WTC11 (cell line): ENCODE measurements around the gene SYT15.
"Not testable (repeated sequence)": the region's sequence is repeated elsewhere in the genome, so short reads cannot be mapped to it uniquely, and the experiment has no call there.

Experiments
- ATF3 ChIP-seq: sonication (generic); formaldehyde crosslinking; conservative IDR thresholded peaks from 2 replicates; pipeline ENCODE4 v1.8.1; 2022; ENCODE audit warnings: mild to moderate bottlenecking, missing genetic modification reagents
- CTCF ChIP-seq: fragments of 200-600 bp; IDR thresholded peaks from 2 replicates; pipeline ENCODE4 v1.8.0; 2022; ENCODE audit warnings: antibody characterized with exemption
- IRF2 ChIP-seq: sonication (generic); formaldehyde crosslinking; IDR thresholded peaks from 2 replicates; pipeline ENCODE4 v1.8.0; 2022; ENCODE audit warnings: low read depth, missing genetic modification reagents, borderline replicate concordance
- JUN ChIP-seq: sonication (generic); formaldehyde crosslinking; IDR thresholded peaks from 2 replicates; pipeline ENCODE4 v1.8.0; 2023; ENCODE audit warnings: mild to moderate bottlenecking, missing genetic modification reagents
- MAX ChIP-seq: sonication (generic); formaldehyde crosslinking; IDR thresholded peaks from 2 replicates; pipeline ENCODE4 v1.8.0; 2022; ENCODE audit warnings: mild to moderate bottlenecking, missing genetic modification reagents
- NFYB ChIP-seq: sonication (generic); formaldehyde crosslinking; conservative IDR thresholded peaks from 2 replicates; pipeline ENCODE4 v1.8.0; 2022; ENCODE audit warnings: low read depth, missing genetic modification reagents
- SMAD4 ChIP-seq: sonication (generic); formaldehyde crosslinking; IDR thresholded peaks from 2 replicates; pipeline ENCODE4 v1.8.0; 2022; ENCODE audit warnings: mild to moderate bottlenecking, missing genetic modification reagents
- USF2 ChIP-seq: sonication (generic); formaldehyde crosslinking; IDR thresholded peaks from 2 replicates; pipeline ENCODE4 v1.8.1; 2023; ENCODE audit warnings: mild to moderate bottlenecking, missing genetic modification reagents, moderate library complexity
- ZNF138 ChIP-seq: sonication (generic); formaldehyde crosslinking; conservative IDR thresholded peaks from 2 replicates; pipeline ENCODE4 v1.8.1; 2022; ENCODE audit warnings: mild to moderate bottlenecking, moderate library complexity, missing genetic modification reagents
- ZNF396 ChIP-seq: fragments of 250-450 bp; sonication (Bioruptor Pico); IDR thresholded peaks from 2 replicates; pipeline ENCODE4 v1.8.0; 2021; ENCODE audit warnings: mild to moderate bottlenecking, moderate library complexity, borderline replicate concordance

- not testable (repeated sequence) for TF ChIP-seq IRF2 (CRISPR knock-in tag); CTCF; USF2 (CRISPR knock-in tag); MAX (CRISPR knock-in tag); NFYB; JUN (CRISPR knock-in tag); ZNF396 (CRISPR knock-in tag); SMAD4; ATF3; ZNF138 (CRISPR knock-in tag)
These were observed 5.6 kb upstream of the SYT15 start for GRCh38 chr10:46573314-46573713.
